HepG2 (cell line): Measurements from ENCODE around the gene ASXL1. TPM values are rescaled to one million over a fixed set of nuclear protein-coding genes. Genes with fewer than 3 reads are reported as not detected.
A peak's percentile ranks its signal among the peaks of the same experiment; 100 is the strongest.

Experiments
- ATAC-seq: fragments of 200-7000 bp; cut with Tn5 transposase; 3 replicates; pipeline ENCODE4 v1.9.1; 2020; ENCODE audit warnings: mild to moderate bottlenecking, moderate library complexity
- BruUV-seq: library from RNA; stranded (reverse); fragments of 400-500 nt; replicated peaks from 2 replicates; lab custom pipeline; 2021; lab: Mats Ljungman, UMichigan
- CTCF ChIA-PET: fragments of 300-600 bp; formaldehyde crosslinking; extraction: SDS; loops from one replicate; lab custom pipeline; 2021; ENCODE audit warnings: low total read pairs, inconsistent platforms, low intra/inter-chr PET ratio; lab: Yijun Ruan, JAX
- POLR2A ChIA-PET: fragments of 350-600 bp; sonication (Branson Sonifier 250); formaldehyde crosslinking; loops from one replicate; lab custom pipeline; 2020; ENCODE audit warnings: antibody characterized with exemption, inconsistent platforms; lab: Yijun Ruan, JAX
- DNase-seq: peaks from one replicate; pipeline ENCODE4 v3.0.0-alpha.2; 2015; ENCODE audit warnings: low spot score
- FAIRE-seq: peaks from 3 replicates; lab custom pipeline; 2011; peaks lifted over from hg19 to GRCh38; lab: Jason Lieb, UNC
- H2AFZ ChIP-seq: one replicate; pipeline ENCODE4 v1.6.1; 2011; ENCODE audit warnings: low read length, inconsistent platforms
- H3K27ac ChIP-seq: fragments of 300-600 bp; 3 replicates; pipeline ENCODE4 v1.8.0; 2011; ENCODE audit warnings: mixed run types, mild to moderate bottlenecking, mixed read lengths, low read length, inconsistent platforms; ENCODE audit not compliant: insufficient read depth; ENCODE audit errors: extremely low read length
- H3K27me3 ChIP-seq, 2 experiments: fragments of 200-600 bp in 1 of 2; 2 replicates in 1 of 2; 3 replicates in 1 of 2; pipeline versions ENCODE4 v1.6.0 to v1.8.0; 2011; ENCODE audit warnings: low read length in 2 of 2, mild to moderate bottlenecking in 2 of 2, moderate library complexity in 2 of 2, inconsistent platforms in 1 of 2; ENCODE audit not compliant: insufficient read depth in 2 of 2, control insufficient read depth in 1 of 2
- H3K36me3 ChIP-seq, 2 experiments: fragments of 200-600 bp in 1 of 2; replicated peaks in 1 of 2; 2 replicates in 1 of 2; 3 replicates in 1 of 2; pipeline versions ENCODE4 v1.5.1 to v1.8.0; 2011; ENCODE audit warnings: low read length in 2 of 2, inconsistent platforms in 1 of 2; ENCODE audit not compliant: insufficient read depth in 2 of 2, control insufficient read depth in 1 of 2
- H3K4me1 ChIP-seq: 2 replicates; pipeline ENCODE4 v1.5.1; 2012; ENCODE audit warnings: low read length, inconsistent platforms; ENCODE audit not compliant: insufficient read depth
- H3K4me2 ChIP-seq: 2 replicates; pipeline ENCODE4 v1.6.0; 2011; ENCODE audit warnings: low read depth, low read length, inconsistent platforms
- H3K4me3 ChIP-seq, 3 experiments: fragments of 200-600 bp in 1 of 3; sonication (generic), shearing (Covaris generic) in 1 of 3; replicated peaks in 1 of 3; 2 replicates each; pipeline ENCODE4 v1.5.1; 2011 to 2016; ENCODE audit warnings: low read length in 3 of 3, inconsistent platforms in 2 of 3, low read depth in 2 of 3, mild to moderate bottlenecking in 2 of 3, control low read depth in 1 of 3, mixed read lengths in 1 of 3; ENCODE audit not compliant: insufficient read depth in 1 of 3
- H3K79me2 ChIP-seq: one replicate; pipeline ENCODE4 v1.6.1; 2011; ENCODE audit warnings: low read length, inconsistent platforms; ENCODE audit not compliant: insufficient read depth
- H3K9ac ChIP-seq: 2 replicates; pipeline ENCODE4 v1.6.0; 2011; ENCODE audit warnings: mild to moderate bottlenecking, low read depth, low read length, inconsistent platforms; ENCODE audit not compliant: insufficient read depth
- H3K9me3 ChIP-seq: 2 replicates; pipeline ENCODE4 v1.5.1; 2012; ENCODE audit warnings: mild to moderate bottlenecking, low read length
- H4K20me1 ChIP-seq: 2 replicates; pipeline ENCODE4 v1.6.0; 2011; ENCODE audit warnings: inconsistent platforms, mild to moderate bottlenecking, low read length, moderate library complexity; ENCODE audit not compliant: insufficient read depth
- BCL6 ChIP-seq: IDR thresholded peaks from 2 replicates; pipeline ENCODE4 v1.6.1; 2016; ENCODE audit warnings: missing genetic modification reagents, missing compliant biosample characterization
- CHCHD3 ChIP-seq: sonication (generic); formaldehyde crosslinking; IDR thresholded peaks from 2 replicates; pipeline ENCODE4 v1.8.0; 2022; ENCODE audit warnings: mild to moderate bottlenecking, missing genetic modification reagents, moderate library complexity
- JUNB ChIP-seq: sonication (generic); formaldehyde crosslinking; IDR thresholded peaks from 2 replicates; pipeline ENCODE4 v1.8.0; 2022; ENCODE audit warnings: missing genetic modification reagents, mild to moderate bottlenecking, borderline replicate concordance
- MAFF ChIP-seq: IDR thresholded peaks from 2 replicates; pipeline ENCODE4 v1.6.1; 2011; ENCODE audit warnings: low read depth, low read length, improper control_type of control experiment
- MAZ ChIP-seq, 2 experiments: sonication (generic) in 1 of 2; formaldehyde crosslinking in 1 of 2; IDR thresholded peaks; 2 replicates each; pipeline versions ENCODE4 v1.5.0 to v1.6.1; 2012 to 2020; ENCODE audit warnings: low read depth in 2 of 2, mild to moderate bottlenecking in 2 of 2, borderline replicate concordance in 1 of 2, improper control_type of control experiment in 1 of 2, low read length in 1 of 2, missing genetic modification reagents in 1 of 2, moderate library complexity in 1 of 2
- NR2F1 ChIP-seq, 2 experiments: fragments of 450-650 bp in 1 of 2; formaldehyde crosslinking in 1 of 2; IDR thresholded peaks; 2 replicates each; pipeline versions ENCODE4 v1.5.0 to v1.6.1; 2016 to 2020; ENCODE audit warnings: mild to moderate bottlenecking in 1 of 2, missing compliant biosample characterization in 1 of 2, missing genetic modification reagents in 1 of 2, moderate library complexity in 1 of 2
- PHF21A ChIP-seq: sonication (generic); formaldehyde crosslinking; IDR thresholded peaks from 2 replicates; pipeline ENCODE4 v1.5.0; 2020; ENCODE audit warnings: mild to moderate bottlenecking, missing genetic modification reagents
- RNF2 ChIP-seq: fragments of 450-650 bp; conservative IDR thresholded peaks from 2 replicates; pipeline ENCODE4 v1.6.1; 2016; ENCODE audit warnings: low read depth
- SMAD3 ChIP-seq: sonication (generic); formaldehyde crosslinking; IDR thresholded peaks from 2 replicates; pipeline ENCODE4 v1.4.0; 2020; ENCODE audit warnings: missing genetic modification reagents
- TCF7 ChIP-seq: sonication (generic); IDR thresholded peaks from 2 replicates; pipeline ENCODE4 v1.6.1; 2016; ENCODE audit warnings: antibody characterized with exemption, low read depth
- THYN1 ChIP-seq: sonication (generic); formaldehyde crosslinking; IDR thresholded peaks from 2 replicates; pipeline ENCODE4 v1.8.1; 2023; ENCODE audit warnings: low read depth, mild to moderate bottlenecking, moderate library complexity, missing genetic modification reagents, borderline replicate concordance
- WGBS: methylation state at CpG from one replicate; pipeline ENCODE4 v1.1.6; 2017; ENCODE audit warnings: low lambda C conversion rate; 5-methylcytosine and 5-hydroxymethylcytosine counted together
- in situ Hi-C: cut with HindIII; loops from 2 replicates; pipeline ENCODE4 v1.10.0; 2017; ENCODE audit warnings: low pct_unique_long_range_greater_than_20kb; ENCODE audit not compliant: extremely low pct_ligation_motif_present
- intact Hi-C: fragments of 100-400 bp; cut with micrococcal nuclease; formaldehyde crosslinking; loops from one replicate; pipeline ENCODE4 v1.10.0; 2022; ENCODE audit not compliant: unreplicated experiment
- polyA plus RNA-seq, 8 experiments: library from polyadenylated mRNA; depleted of rRNA in 3 of 8; stranded (reverse) in 7 of 8; unstranded in 1 of 8; fragments of >200 nt; fragmentation: Illumina TruSeq in 4 of 8; extraction: Trizol in 4 of 8; gene quantifications; 2 replicates each; pipeline versions ENCODE4 v1.2.1 to v1.2.3, GENCODE V29; 2011 to 2016; ENCODE audit warnings: low read depth in 4 of 8, missing spikeins in 1 of 8, mixed read lengths in 1 of 8; ENCODE audit not compliant: insufficient read depth in 1 of 8
- total RNA-seq, 5 experiments: library from RNA; depleted of rRNA; stranded (reverse); fragments of >200 nt; fragmentation: Illumina TruSeq; extraction: Trizol; gene quantifications; 2 replicates each; pipeline ENCODE4 v1.2.3, GENCODE V29; 2016; ENCODE audit warnings: low read depth in 1 of 5
- TF ChIP-seq, protein P1 (sequence below): sonication (generic); formaldehyde crosslinking; IDR thresholded peaks from 2 replicates; pipeline ENCODE4 v1.4.0; 2020; ENCODE audit warnings: mild to moderate bottlenecking, missing genetic modification reagents
- TF ChIP-seq, protein P2 (sequence below): sonication (generic); formaldehyde crosslinking; IDR thresholded peaks from 2 replicates; pipeline ENCODE4 v1.4.0; 2020; ENCODE audit warnings: missing genetic modification reagents
- TF ChIP-seq, protein P3 (sequence below): sonication (generic); formaldehyde crosslinking; IDR thresholded peaks from 2 replicates; pipeline ENCODE4 v1.5.0; 2020; ENCODE audit warnings: missing genetic modification reagents, mild to moderate bottlenecking, borderline replicate concordance
- TF ChIP-seq, protein P4 (sequence below): IDR thresholded peaks from 2 replicates; pipeline ENCODE4 v1.6.1; 2016
- TF ChIP-seq, protein P5 (sequence below): sonication (generic); formaldehyde crosslinking; IDR thresholded peaks from 2 replicates; pipeline ENCODE4 v1.8.0; 2022; ENCODE audit warnings: mild to moderate bottlenecking, missing genetic modification reagents, moderate library complexity

The ASXL1 gene
- total and polyA plus RNA-seq, 2 of the 13 experiments (the other 11 are each of a cell fraction or from before 2014, with no cell fraction given), result 62.1 to 74.8 TPM

DNA sequence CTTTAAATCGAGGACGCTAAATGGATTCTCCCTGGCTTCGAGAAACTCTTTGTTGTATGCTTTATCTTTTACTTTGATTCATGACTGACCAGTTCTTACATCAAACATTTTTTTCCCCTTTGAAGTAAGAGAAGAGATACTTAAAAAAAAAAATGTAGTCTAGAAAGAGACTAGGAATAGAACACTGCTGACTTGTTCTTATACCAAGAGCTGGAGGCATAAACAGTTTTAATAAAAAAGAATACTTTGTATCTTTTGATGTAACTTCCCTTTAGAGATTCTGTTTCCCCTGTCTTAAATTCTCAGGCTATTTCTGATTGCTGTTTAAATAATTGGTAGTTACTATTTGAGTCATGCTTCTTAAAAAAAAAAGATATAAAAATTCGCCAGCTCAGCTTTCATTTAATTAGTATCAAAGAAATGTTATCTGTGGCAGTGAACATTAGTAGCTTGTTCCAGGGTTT is 4.8 kb downstream of the ASXL1 start:
- peaks cover 82% of the 10 kb centered on the region for H3K4me1 ChIP-seq
- peak overlapping the region; percentile 10 for H3K27ac ChIP-seq
- in situ Hi-C loops, result no loop called here
- TF ChIP-seq SMAD3 (CRISPR knock-in tag), result no peak
- peak; percentile 19; the same call in 1 of the 2 replicates for TF ChIP-seq TCF7
- TF ChIP-seq, protein P1, sequence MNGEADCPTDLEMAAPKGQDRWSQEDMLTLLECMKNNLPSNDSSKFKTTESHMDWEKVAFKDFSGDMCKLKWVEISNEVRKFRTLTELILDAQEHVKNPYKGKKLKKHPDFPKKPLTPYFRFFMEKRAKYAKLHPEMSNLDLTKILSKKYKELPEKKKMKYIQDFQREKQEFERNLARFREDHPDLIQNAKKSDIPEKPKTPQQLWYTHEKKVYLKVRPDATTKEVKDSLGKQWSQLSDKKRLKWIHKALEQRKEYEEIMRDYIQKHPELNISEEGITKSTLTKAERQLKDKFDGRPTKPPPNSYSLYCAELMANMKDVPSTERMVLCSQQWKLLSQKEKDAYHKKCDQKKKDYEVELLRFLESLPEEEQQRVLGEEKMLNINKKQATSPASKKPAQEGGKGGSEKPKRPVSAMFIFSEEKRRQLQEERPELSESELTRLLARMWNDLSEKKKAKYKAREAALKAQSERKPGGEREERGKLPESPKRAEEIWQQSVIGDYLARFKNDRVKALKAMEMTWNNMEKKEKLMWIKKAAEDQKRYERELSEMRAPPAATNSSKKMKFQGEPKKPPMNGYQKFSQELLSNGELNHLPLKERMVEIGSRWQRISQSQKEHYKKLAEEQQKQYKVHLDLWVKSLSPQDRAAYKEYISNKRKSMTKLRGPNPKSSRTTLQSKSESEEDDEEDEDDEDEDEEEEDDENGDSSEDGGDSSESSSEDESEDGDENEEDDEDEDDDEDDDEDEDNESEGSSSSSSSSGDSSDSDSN (CRISPR knock-in tag), result no peak
- no peak for TF ChIP-seq CHCHD3 (CRISPR knock-in tag)
- no peak for TF ChIP-seq JUNB (CRISPR knock-in tag)
- TF ChIP-seq, protein P2, sequence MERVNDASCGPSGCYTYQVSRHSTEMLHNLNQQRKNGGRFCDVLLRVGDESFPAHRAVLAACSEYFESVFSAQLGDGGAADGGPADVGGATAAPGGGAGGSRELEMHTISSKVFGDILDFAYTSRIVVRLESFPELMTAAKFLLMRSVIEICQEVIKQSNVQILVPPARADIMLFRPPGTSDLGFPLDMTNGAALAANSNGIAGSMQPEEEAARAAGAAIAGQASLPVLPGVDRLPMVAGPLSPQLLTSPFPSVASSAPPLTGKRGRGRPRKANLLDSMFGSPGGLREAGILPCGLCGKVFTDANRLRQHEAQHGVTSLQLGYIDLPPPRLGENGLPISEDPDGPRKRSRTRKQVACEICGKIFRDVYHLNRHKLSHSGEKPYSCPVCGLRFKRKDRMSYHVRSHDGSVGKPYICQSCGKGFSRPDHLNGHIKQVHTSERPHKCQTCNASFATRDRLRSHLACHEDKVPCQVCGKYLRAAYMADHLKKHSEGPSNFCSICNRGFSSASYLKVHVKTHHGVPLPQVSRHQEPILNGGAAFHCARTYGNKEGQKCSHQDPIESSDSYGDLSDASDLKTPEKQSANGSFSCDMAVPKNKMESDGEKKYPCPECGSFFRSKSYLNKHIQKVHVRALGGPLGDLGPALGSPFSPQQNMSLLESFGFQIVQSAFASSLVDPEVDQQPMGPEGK (CRISPR knock-in tag), result no peak
- TF ChIP-seq, protein P3, sequence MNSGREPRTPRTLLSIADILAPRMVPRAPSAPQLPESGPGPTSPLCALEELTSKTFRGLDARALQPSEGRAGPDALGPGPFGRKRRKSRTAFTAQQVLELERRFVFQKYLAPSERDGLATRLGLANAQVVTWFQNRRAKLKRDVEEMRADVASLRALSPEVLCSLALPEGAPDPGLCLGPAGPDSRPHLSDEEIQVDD (CRISPR knock-in tag), result no peak
- no peak for TF ChIP-seq THYN1
- TF ChIP-seq BCL6 (CRISPR knock-in tag), result peak; percentile 31; the same call in 1 of the 2 replicates
- TF ChIP-seq, protein P4, sequence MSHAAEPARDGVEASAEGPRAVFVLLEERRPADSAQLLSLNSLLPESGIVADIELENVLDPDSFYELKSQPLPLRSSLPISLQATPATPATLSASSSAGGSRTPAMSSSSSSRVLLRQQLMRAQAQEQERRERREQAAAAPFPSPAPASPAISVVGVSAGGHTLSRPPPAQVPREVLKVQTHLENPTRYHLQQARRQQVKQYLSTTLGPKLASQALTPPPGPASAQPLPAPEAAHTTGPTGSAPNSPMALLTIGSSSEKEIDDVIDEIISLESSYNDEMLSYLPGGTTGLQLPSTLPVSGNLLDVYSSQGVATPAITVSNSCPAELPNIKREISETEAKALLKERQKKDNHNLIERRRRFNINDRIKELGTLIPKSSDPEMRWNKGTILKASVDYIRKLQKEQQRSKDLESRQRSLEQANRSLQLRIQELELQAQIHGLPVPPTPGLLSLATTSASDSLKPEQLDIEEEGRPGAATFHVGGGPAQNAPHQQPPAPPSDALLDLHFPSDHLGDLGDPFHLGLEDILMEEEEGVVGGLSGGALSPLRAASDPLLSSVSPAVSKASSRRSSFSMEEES (CRISPR knock-in tag), result no peak
- TF ChIP-seq MAZ (IDR thresholded peaks at IDR 0.05; ENCODE audit: borderline replicate concordance, low read depth, low read length), result no peak
- TF ChIP-seq MAZ (CRISPR knock-in tag; IDR thresholded peaks at IDR 0.05; ENCODE audit: low read depth), result no peak
- TF ChIP-seq NR2F1 (CRISPR knock-in tag; IDR thresholded peaks at IDR 0.05), result no peak
- no peak for TF ChIP-seq PHF21A (CRISPR knock-in tag)
- peak; percentile 55; the same call in 1 of the 2 replicates for TF ChIP-seq MAFF
- TF ChIP-seq, protein P5, sequence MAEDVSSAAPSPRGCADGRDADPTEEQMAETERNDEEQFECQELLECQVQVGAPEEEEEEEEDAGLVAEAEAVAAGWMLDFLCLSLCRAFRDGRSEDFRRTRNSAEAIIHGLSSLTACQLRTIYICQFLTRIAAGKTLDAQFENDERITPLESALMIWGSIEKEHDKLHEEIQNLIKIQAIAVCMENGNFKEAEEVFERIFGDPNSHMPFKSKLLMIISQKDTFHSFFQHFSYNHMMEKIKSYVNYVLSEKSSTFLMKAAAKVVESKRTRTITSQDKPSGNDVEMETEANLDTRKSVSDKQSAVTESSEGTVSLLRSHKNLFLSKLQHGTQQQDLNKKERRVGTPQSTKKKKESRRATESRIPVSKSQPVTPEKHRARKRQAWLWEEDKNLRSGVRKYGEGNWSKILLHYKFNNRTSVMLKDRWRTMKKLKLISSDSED (CRISPR knock-in tag), result no peak
- TF ChIP-seq RNF2, result no peak

More for the DNA sequence above, 4.8 kb downstream of the ASXL1 start:
- BruUV-seq, result no TSS peak
- H3K4me3 ChIP-seq, result no peak overlapping the region
- peak overlapping the region; percentile 93 for H3K4me2 ChIP-seq
- 0 out of 2 replicates have a peak overlapping the region, but pooled peaks have one; percentile 17 for H3K9ac ChIP-seq
- intact Hi-C loops, result no loop called here
- H3K36me3 ChIP-seq, result peaks cover 3 to 14% of the 10 kb centered on the region in 2 experiments; a peak in 4 of 5 replicates
- FAIRE-seq, result no peak
- DNase-seq, result peak; percentile 54
- H2AFZ ChIP-seq, result no peak overlapping the region
- ChIA-PET POLR2A (interaction anchor here (2.2 kb wide), 1 partner anchor 18 kb away, joined by 6 read pairs; no protein-coding TSS in a partner anchor), CTCF (no interaction called here)
- H3K79me2 ChIP-seq, result peaks cover 91% of the 10 kb centered on the region
- no peaks in the 10 kb centered on the region for H3K9me3 ChIP-seq
- H4K20me1 ChIP-seq, result peaks cover 91% of the 10 kb centered on the region
- WGBS, result 66% methylated on average over 4 of the region's 4 CpGs
- ATAC-seq, result no peak
- no peaks in the 10 kb centered on the region; a peak in 1 of 5 replicates for H3K27me3 ChIP-seq
